Measurements from ENCODE around the gene RUFY3.

GRCh38 chr4:70704931-70705182, 16.9 kb upstream of the RUFY3 start:
- TF ChIP-seq CTCF (IDR thresholded peaks at IDR 0.05) (no peak; the same call in 1 of the 2 replicates), ZFX (IDR thresholded peaks at IDR 0.05; ENCODE audit: borderline replicate concordance) (no peak)
